HepG2 (cell line): Measurements from ENCODE around the gene DLEC1. TPM values are rescaled to one million over a fixed set of nuclear protein-coding genes. Genes with fewer than 3 reads are reported as not detected.

Source experiments
- ATAC-seq: fragments of 200-7000 bp; cut with Tn5 transposase; 3 replicates; pipeline ENCODE4 v1.9.1; 2020; ENCODE audit warnings: mild to moderate bottlenecking, moderate library complexity
- BruUV-seq: library from RNA; stranded (reverse); fragments of 400-500 nt; replicated peaks from 2 replicates; lab custom pipeline; 2021; lab: Mats Ljungman, UMichigan
- CTCF ChIA-PET: fragments of 300-600 bp; formaldehyde crosslinking; extraction: SDS; loops from one replicate; lab custom pipeline; 2021; ENCODE audit warnings: low total read pairs, inconsistent platforms, low intra/inter-chr PET ratio; lab: Yijun Ruan, JAX
- POLR2A ChIA-PET: fragments of 350-600 bp; sonication (Branson Sonifier 250); formaldehyde crosslinking; loops from one replicate; lab custom pipeline; 2020; ENCODE audit warnings: antibody characterized with exemption, inconsistent platforms; lab: Yijun Ruan, JAX
- DNase-seq: peaks from one replicate; pipeline ENCODE4 v3.0.0-alpha.2; 2015; ENCODE audit warnings: low spot score
- FAIRE-seq: peaks from 3 replicates; lab custom pipeline; 2011; peaks lifted over from hg19 to GRCh38; lab: Jason Lieb, UNC
- H2AFZ ChIP-seq: one replicate; pipeline ENCODE4 v1.6.1; 2011; ENCODE audit warnings: low read length, inconsistent platforms
- H3K27ac ChIP-seq: fragments of 300-600 bp; 3 replicates; pipeline ENCODE4 v1.8.0; 2011; ENCODE audit warnings: mixed run types, mild to moderate bottlenecking, mixed read lengths, low read length, inconsistent platforms; ENCODE audit not compliant: insufficient read depth; ENCODE audit errors: extremely low read length
- H3K27me3 ChIP-seq, 2 experiments: fragments of 200-600 bp in 1 of 2; 2 replicates in 1 of 2; 3 replicates in 1 of 2; pipeline versions ENCODE4 v1.6.0 to v1.8.0; 2011; ENCODE audit warnings: low read length in 2 of 2, mild to moderate bottlenecking in 2 of 2, moderate library complexity in 2 of 2, inconsistent platforms in 1 of 2; ENCODE audit not compliant: insufficient read depth in 2 of 2, control insufficient read depth in 1 of 2
- H3K36me3 ChIP-seq, 2 experiments: fragments of 200-600 bp in 1 of 2; replicated peaks in 1 of 2; 2 replicates in 1 of 2; 3 replicates in 1 of 2; pipeline versions ENCODE4 v1.5.1 to v1.8.0; 2011; ENCODE audit warnings: low read length in 2 of 2, inconsistent platforms in 1 of 2; ENCODE audit not compliant: insufficient read depth in 2 of 2, control insufficient read depth in 1 of 2
- H3K4me1 ChIP-seq: 2 replicates; pipeline ENCODE4 v1.5.1; 2012; ENCODE audit warnings: low read length, inconsistent platforms; ENCODE audit not compliant: insufficient read depth
- H3K4me2 ChIP-seq: 2 replicates; pipeline ENCODE4 v1.6.0; 2011; ENCODE audit warnings: low read depth, low read length, inconsistent platforms
- H3K4me3 ChIP-seq, 3 experiments: fragments of 200-600 bp in 1 of 3; sonication (generic), shearing (Covaris generic) in 1 of 3; replicated peaks in 1 of 3; 2 replicates each; pipeline ENCODE4 v1.5.1; 2011 to 2016; ENCODE audit warnings: low read length in 3 of 3, inconsistent platforms in 2 of 3, low read depth in 2 of 3, mild to moderate bottlenecking in 2 of 3, control low read depth in 1 of 3, mixed read lengths in 1 of 3; ENCODE audit not compliant: insufficient read depth in 1 of 3
- H3K79me2 ChIP-seq: one replicate; pipeline ENCODE4 v1.6.1; 2011; ENCODE audit warnings: low read length, inconsistent platforms; ENCODE audit not compliant: insufficient read depth
- H3K9ac ChIP-seq: 2 replicates; pipeline ENCODE4 v1.6.0; 2011; ENCODE audit warnings: mild to moderate bottlenecking, low read depth, low read length, inconsistent platforms; ENCODE audit not compliant: insufficient read depth
- H3K9me3 ChIP-seq: 2 replicates; pipeline ENCODE4 v1.5.1; 2012; ENCODE audit warnings: mild to moderate bottlenecking, low read length
- H4K20me1 ChIP-seq: 2 replicates; pipeline ENCODE4 v1.6.0; 2011; ENCODE audit warnings: inconsistent platforms, mild to moderate bottlenecking, low read length, moderate library complexity; ENCODE audit not compliant: insufficient read depth
- WGBS: methylation state at CpG from one replicate; pipeline ENCODE4 v1.1.6; 2017; ENCODE audit warnings: low lambda C conversion rate; 5-methylcytosine and 5-hydroxymethylcytosine counted together
- in situ Hi-C: cut with HindIII; loops from 2 replicates; pipeline ENCODE4 v1.10.0; 2017; ENCODE audit warnings: low pct_unique_long_range_greater_than_20kb; ENCODE audit not compliant: extremely low pct_ligation_motif_present
- intact Hi-C: fragments of 100-400 bp; cut with micrococcal nuclease; formaldehyde crosslinking; loops from one replicate; pipeline ENCODE4 v1.10.0; 2022; ENCODE audit not compliant: unreplicated experiment
- polyA plus RNA-seq, 8 experiments: library from polyadenylated mRNA; depleted of rRNA in 3 of 8; stranded (reverse) in 7 of 8; unstranded in 1 of 8; fragments of >200 nt; fragmentation: Illumina TruSeq in 4 of 8; extraction: Trizol in 4 of 8; gene quantifications; 2 replicates each; pipeline versions ENCODE4 v1.2.1 to v1.2.3, GENCODE V29; 2011 to 2016; ENCODE audit warnings: low read depth in 4 of 8, missing spikeins in 1 of 8, mixed read lengths in 1 of 8; ENCODE audit not compliant: insufficient read depth in 1 of 8
- total RNA-seq, 5 experiments: library from RNA; depleted of rRNA; stranded (reverse); fragments of >200 nt; fragmentation: Illumina TruSeq; extraction: Trizol; gene quantifications; 2 replicates each; pipeline ENCODE4 v1.2.3, GENCODE V29; 2016; ENCODE audit warnings: low read depth in 1 of 5
- TF ChIP-seq, protein P1 (sequence below): IDR thresholded peaks from 2 replicates; pipeline ENCODE4 v1.4.0; 2020; ENCODE audit warnings: mild to moderate bottlenecking, missing genetic modification reagents
- TF ChIP-seq, protein P2 (sequence below): sonication (generic); formaldehyde crosslinking; IDR thresholded peaks from 2 replicates; pipeline ENCODE4 v1.5.0; 2020; ENCODE audit warnings: mild to moderate bottlenecking, missing genetic modification reagents

DLEC1 gene
- total and polyA plus RNA-seq, 2 of the 13 experiments (the other 11 are each of a cell fraction or from before 2014, with no cell fraction given): 0.09 TPM; not detected in 1

DNA sequence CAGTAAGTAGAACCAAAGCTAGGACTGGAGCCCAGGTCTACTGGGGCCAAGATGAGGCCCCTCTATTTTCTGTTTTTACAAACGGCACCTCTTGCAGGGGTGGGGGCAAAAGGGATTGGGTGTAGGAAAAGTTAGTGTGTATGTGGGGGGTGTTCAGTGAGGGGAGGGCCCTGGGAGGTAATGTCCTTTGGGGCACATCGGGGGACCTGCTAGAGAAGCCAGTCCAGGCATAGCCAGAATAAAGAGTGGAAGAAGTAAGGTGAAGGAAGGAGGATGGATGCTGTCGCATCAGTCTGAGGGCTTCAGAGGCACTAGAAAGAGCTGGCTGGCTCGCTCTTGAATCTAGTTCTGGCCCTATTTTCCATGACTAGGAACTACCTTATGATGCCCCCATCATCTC is 12.2 kb upstream of the DLEC1 start:
- Histone ChIP-seq H3K9me3 (no peaks in the 10 kb centered on the region), H3K27ac (no peak overlapping the region), H4K20me1 (no peaks in the 10 kb centered on the region), H3K36me3 (no peaks in the 10 kb centered on the region), H2AFZ (no peak overlapping the region), H3K27me3 (peaks cover 13 to 27% of the 10 kb centered on the region in 2 experiments; a peak in 4 of 5 replicates), H3K4me2 (no peak overlapping the region), H3K4me3 (no peak overlapping the region), H3K4me1 (peaks cover 51% of the 10 kb centered on the region), H3K79me2 (no peaks in the 10 kb centered on the region), H3K9ac (no peak overlapping the region)
- 59% methylated on average over 4 of the region's 4 CpGs for WGBS
- in situ Hi-C loops: no loop called here
- no peak for DNase-seq
- ChIA-PET POLR2A (no interaction called here), CTCF (no interaction called here)
- intact Hi-C loops: no loop called here
- TF ChIP-seq, protein P1, sequence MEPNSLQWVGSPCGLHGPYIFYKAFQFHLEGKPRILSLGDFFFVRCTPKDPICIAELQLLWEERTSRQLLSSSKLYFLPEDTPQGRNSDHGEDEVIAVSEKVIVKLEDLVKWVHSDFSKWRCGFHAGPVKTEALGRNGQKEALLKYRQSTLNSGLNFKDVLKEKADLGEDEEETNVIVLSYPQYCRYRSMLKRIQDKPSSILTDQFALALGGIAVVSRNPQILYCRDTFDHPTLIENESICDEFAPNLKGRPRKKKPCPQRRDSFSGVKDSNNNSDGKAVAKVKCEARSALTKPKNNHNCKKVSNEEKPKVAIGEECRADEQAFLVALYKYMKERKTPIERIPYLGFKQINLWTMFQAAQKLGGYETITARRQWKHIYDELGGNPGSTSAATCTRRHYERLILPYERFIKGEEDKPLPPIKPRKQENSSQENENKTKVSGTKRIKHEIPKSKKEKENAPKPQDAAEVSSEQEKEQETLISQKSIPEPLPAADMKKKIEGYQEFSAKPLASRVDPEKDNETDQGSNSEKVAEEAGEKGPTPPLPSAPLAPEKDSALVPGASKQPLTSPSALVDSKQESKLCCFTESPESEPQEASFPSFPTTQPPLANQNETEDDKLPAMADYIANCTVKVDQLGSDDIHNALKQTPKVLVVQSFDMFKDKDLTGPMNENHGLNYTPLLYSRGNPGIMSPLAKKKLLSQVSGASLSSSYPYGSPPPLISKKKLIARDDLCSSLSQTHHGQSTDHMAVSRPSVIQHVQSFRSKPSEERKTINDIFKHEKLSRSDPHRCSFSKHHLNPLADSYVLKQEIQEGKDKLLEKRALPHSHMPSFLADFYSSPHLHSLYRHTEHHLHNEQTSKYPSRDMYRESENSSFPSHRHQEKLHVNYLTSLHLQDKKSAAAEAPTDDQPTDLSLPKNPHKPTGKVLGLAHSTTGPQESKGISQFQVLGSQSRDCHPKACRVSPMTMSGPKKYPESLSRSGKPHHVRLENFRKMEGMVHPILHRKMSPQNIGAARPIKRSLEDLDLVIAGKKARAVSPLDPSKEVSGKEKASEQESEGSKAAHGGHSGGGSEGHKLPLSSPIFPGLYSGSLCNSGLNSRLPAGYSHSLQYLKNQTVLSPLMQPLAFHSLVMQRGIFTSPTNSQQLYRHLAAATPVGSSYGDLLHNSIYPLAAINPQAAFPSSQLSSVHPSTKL (CRISPR knock-in tag): no peak
- TF ChIP-seq, protein P2, sequence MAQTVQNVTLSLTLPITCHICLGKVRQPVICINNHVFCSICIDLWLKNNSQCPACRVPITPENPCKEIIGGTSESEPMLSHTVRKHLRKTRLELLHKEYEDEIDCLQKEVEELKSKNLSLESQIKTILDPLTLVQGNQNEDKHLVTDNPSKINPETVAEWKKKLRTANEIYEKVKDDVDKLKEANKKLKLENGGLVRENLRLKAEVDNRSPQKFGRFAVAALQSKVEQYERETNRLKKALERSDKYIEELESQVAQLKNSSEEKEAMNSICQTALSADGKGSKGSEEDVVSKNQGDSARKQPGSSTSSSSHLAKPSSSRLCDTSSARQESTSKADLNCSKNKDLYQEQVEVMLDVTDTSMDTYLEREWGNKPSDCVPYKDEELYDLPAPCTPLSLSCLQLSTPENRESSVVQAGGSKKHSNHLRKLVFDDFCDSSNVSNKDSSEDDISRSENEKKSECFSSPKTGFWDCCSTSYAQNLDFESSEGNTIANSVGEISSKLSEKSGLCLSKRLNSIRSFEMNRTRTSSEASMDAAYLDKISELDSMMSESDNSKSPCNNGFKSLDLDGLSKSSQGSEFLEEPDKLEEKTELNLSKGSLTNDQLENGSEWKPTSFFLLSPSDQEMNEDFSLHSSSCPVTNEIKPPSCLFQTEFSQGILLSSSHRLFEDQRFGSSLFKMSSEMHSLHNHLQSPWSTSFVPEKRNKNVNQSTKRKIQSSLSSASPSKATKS (CRISPR knock-in tag): no peak
- no peak for ATAC-seq
- BruUV-seq: no TSS peak
- no peak for FAIRE-seq
